ENCODE data around the gene COA1.
"Not testable (repeated sequence)": the region's sequence is repeated elsewhere in the genome, so short reads cannot be mapped to it uniquely, and the experiment has no call there.

The COA1 gene

DNA sequence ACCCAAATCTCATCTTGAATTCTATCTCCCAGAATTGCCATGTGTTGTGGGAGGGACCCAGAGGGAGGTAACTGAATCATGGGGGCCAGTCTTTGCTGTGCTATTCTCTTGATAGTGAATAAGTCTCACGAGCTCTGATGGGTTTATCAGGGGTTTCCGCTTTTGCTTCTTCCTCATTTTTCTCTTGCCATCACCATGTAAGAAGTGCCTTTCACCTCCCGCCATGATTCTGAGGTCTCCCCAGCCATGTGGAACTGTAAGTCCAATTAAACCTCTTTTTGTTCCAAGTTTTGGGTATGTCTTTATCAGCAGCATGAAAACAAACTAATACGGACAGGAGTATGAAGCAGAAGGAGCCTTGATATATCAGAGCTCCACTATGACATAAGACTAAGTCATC lies 41.5 kb downstream of the COA1 start:
- not testable (repeated sequence) for DNase-seq

DNA sequence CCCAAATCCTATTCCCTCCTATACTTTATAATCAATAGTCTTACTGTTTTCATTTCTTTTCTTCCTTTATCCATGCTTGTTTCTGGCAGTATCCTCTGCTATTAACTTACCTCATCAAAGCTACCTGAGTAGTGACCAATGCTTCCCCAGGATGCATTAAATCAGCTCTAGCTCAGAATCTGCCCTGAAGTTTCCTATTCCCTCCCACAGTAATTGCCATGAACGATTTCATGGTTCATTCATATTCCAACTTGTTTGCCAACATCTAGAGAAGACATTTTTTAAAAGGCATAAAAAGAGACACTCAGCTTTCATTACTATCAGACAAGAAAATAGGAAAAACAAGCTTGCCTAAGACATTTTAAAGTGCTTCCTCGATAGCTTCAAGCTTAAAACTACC lies 42.3 kb downstream of the COA1 start:
- no peak for DNase-seq

DNA sequence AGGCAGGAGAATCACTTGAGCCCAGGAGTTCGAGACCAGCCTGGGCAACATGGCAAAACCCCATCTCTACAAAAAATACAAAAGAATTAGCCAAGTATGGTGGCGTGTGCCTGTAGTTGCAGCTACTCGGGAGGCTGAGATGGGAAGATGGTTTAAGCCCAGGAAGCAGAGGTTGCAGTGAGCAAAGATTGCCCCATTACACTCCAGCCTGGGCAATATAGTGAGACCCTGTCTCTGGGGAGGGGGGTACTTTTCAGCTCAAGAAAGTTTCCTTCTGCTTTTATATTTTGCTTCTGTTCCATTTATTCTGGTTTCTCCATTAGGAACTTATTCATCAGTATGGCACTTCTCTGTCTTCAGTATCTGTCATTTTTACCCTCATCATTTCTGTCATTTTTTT lies 48.6 kb downstream of the COA1 start:
- no peak for DNase-seq

DNA sequence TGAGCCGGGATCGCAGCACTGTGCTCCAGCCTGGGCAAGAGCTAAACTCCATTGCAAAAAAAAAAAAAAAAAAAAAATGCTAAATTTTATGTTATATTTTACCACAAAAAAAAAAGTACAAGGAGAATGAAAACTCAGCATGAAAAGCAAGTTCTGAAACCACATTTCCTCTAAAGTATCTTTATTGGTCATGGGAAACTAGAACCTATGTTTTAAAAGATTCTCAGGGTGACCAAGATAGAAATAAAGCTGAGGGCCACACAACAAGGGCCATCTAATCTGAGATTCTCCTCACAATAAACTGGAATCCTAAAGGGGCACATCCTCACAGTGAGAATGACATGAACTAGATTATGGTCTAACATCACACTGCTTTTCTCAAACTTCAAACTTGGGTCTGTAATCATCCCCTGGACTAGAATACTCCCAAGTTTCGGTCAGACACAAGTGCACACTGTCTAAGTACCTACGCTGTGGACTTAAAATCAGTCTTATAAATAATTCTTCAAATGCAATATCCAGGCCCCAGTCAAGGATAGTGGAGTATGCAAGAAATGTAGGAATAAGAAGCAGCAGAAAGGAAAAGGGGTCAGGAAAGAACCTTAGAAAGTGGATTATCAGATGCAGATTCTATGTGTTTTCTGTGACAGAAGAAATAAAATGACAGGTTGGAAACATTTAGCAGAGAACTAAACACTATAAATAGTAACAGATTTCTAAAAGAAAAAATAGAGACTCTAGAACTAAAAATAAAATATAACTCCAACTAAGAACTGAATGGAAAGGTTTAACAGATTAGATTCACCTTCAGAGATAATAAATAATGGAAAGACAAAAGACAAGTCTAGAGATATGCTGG lies 49.9 kb downstream of the COA1 start:
- DNase-seq = no peak

DNA sequence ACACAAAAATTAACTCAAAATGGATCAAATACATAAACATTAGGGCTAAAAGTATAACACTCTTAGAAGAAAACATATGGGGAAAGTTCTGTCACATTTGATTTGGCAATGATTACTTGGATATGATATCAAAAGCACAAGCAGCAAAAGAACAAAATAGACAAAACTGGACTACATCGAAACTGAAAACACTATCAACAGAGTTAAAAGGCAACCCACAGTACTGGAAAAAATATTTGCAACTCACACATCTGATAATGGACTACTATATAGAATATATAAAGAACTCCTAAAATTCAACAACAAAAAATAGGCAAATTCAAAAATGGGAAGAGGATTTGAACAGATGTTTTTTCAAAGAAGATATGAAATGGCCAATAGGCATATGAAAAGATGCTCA lies 51.0 kb downstream of the COA1 start:
- DNase-seq = no peak

DNA sequence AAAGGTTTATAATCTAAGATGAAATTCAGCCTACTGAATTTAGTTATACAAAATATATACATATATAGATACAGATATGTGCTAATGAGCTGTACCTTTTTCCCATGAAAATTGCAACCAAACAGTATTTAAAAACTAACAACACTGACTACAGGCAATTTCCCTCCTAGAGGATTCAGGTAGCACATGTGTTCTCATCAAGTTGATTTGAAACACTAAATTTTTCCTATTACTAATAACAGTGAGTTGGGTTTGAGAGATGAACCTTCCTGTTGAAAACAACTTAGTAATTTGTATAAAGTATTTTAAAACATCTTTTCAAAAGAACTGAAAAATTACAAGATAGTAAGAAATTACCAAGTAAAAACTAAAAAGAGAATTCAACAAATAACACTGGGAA lies 51.5 kb downstream of the COA1 start:
- DNase-seq = no peak

DNA sequence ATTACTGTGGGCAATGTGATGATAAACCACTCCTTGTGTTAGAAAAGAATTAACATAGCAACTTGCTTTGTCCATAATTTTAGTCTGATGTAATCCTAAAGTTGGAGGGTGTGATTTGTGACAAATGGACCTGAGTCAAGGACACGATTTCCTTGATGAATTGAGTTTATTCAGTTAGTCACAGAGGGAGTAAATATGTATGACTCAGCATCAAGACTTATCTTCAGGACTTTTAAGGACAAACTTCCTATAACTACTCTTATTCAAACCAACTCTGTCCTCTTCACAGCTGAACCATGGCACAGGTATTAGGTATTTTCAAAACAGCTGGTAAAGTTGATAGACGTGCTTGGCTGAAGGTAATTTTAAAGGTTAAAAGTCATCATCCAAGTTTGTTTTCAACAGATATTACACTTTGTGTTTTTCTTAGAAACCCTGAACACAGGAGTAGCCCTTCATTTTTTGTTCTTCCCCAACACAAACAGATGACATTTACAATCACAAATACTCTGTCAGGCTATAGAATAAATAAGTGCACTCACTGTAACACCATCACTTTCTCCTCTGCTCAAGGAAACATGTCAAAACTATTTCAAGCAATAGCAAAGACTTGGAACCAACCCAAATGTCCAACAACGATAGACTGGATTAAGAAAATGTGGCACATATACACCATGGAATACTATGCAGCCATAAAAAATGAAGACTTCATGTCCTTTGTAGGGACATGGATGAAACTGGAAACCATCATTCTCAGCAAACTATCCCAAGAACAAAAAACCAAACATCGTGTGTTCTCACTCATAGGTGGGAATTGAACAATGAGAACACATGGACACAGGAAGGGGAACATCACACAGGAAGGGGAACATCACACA lies 54.5 kb downstream of the COA1 start:
- no peak for DNase-seq

DNA sequence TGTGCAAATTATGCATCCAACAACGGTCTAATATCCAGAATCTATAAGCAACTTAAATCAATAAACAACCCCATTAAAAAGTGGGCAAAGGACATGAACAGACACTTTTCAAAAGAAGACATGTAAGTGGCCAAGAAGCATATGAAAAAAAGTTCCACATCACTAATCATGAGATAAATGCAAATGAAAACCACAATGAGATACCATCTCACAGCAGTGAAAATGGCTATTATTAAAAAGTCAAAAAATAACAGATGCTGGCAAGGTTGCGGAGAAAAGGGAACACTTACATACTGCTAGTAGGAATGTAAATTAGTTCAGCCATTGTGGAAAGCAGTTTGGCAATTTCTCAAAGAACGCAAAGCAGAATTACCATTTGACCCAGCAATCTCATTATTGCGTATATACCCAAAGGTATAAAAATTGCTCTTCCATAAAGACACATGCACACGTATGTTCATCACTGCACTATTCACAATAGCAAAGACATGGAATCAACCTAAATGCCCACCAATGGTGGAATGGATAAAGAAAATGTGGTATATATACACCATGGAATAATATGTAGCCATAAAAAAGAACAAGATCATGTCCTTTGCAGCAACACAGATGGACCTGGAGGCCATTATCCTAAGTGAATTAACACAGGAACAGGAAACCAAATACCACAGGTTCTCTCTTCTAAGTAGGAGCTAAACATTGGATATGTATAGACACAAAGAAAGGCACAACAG lies 55.9 kb downstream of the COA1 start:
- not testable (repeated sequence) for DNase-seq

DNA sequence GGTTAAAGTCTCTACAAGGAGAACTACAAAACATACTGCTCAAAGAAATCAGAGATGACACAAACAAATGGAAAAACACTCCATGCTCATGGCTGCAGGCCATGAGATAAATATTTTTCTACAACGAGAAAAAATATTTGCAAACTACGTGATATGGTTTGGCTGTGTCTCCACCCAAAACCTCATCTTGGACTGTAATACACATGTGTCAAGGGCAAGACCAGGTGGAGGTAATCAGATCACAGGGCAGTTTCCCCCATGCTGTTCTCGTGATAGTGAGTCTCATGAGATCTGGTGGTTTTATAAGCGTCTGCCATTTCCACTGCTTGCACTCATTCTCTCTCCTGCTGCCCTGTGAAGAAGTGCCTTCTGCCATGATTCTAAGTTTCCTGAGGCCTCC lies 57.8 kb downstream of the COA1 start:
- no peak for DNase-seq

DNA sequence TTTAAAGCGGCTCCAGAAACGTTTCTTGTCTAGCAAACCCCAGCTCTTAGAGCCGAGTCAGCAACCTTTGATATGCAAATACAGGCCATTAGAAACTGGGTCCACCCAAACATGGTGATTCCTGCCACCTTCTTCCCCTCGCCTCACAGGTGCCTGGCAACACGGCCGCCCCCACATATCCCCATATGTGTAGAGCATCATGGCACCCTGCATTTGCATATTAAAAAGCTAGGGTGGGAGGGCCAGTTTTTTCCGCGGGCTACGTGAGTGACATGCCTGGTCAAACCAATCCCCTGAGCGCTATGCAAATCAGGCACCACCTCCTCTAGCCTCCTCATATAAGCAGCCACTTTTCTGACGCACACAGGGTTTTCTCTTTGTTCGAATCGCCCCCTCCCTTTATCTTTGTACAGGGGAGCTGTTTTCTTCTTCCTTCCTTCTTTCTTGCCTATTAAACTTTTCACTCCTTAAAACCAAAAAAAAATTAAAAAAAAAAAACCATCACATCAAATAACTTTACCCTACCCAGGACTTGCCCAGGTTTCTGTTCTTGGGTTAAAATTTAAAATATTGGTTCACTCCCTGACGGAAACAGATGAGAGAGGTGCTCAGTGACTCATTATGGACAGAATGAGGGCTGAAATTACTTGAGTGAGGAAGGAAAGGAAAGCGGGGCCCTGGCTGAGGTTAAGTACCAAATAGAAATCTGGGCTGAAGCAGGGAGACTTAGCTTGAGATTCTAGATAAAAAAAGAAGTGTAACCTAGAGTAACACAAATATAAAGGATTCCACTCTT lies 59.8 kb downstream of the COA1 start:
- no peak for DNase-seq

DNA sequence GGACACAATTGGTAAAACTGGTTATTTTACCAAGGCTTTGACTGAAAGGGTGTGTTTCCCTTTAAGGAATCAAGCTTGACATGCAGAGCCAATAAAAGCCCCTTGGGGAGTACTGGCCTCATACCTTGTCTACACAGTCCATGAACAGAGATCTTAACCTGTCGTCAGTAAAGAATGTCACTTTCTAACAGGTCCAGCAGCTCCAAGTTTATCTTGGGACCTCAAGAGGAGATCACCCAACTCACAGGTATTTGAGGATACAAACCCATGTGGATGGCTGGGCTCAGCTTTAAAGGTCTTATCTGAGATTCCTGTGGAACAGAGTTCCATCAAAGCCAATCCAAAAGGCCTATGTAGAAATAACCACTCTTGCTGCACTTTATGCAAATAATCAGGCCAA lies 61.3 kb downstream of the COA1 start:
- no peak for DNase-seq

DNA sequence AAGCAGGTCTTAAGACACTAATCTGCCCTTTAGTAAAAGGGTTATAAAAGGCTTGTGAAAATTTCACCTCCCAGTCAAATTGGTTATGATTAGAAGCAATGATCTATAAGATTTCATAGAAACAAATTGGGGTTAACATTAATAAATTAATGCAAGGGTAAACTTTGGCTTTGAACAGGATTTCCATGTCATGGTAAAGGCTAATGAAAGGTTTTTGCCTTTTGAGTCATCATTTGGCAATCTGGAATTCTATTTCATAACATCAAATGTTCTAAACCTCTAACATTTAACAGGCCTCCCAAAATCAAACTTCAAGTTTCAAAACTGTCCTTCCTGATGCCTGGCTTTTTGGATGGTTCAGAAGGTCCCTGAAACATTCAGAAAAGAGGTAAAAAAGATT lies 62.4 kb downstream of the COA1 start:
- no peak for DNase-seq

DNA sequence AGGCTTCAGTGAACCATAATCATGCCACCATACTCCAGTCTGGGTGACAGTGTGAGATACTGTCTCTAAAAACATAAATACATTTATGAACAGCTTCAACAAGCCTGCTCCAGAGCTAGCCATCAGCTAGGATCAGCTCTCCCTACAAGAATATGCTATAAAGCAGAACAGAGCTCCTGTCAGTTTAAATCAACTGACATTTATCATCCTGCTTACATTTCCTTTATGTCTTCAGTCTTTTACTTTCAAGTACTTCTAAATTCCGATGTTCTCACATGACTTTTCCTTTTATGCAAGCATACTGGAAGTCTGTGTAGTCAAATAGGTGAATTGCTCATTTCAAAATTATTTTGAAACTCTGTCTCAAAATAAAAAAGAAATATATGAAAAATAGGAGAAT lies 64.6 kb downstream of the COA1 start:
- no peak for DNase-seq

DNA sequence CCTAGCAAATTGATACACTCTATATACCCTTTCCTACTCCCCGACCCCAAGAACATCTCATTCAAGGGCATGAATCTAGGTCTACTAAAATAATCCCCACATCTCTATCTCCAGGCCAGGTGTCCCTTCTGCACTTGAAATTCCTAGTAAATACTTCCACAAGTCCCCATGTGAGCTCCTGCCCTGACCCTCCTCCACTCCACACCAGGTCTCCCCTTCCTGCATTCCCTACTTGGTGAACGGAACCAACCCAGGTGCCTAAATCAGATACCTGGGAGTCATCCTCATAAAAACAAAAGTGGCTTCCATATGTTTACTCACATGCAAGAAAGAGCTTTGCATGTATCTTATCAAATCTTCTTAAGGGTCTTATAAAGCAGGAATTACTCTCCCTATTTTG lies 69.2 kb downstream of the COA1 start:
- no peak for DNase-seq

DNA sequence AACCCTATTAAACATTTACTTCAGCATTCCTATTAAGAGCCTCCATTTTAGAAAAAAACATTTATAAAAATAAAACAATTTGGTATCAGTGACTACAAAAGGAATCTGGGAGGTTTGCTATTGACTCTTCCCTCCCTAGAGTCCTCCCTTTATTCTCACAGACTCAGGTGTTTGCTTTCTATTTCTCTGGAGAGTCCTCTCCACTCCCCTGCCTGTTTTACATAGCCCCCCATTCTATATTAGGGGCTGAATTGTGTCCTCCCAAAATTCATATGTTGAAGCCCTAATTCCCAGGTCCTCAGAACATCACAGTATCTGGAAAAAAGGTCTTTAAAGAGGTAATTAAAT lies 69.8 kb downstream of the COA1 start:
- no peak for DNase-seq

DNA sequence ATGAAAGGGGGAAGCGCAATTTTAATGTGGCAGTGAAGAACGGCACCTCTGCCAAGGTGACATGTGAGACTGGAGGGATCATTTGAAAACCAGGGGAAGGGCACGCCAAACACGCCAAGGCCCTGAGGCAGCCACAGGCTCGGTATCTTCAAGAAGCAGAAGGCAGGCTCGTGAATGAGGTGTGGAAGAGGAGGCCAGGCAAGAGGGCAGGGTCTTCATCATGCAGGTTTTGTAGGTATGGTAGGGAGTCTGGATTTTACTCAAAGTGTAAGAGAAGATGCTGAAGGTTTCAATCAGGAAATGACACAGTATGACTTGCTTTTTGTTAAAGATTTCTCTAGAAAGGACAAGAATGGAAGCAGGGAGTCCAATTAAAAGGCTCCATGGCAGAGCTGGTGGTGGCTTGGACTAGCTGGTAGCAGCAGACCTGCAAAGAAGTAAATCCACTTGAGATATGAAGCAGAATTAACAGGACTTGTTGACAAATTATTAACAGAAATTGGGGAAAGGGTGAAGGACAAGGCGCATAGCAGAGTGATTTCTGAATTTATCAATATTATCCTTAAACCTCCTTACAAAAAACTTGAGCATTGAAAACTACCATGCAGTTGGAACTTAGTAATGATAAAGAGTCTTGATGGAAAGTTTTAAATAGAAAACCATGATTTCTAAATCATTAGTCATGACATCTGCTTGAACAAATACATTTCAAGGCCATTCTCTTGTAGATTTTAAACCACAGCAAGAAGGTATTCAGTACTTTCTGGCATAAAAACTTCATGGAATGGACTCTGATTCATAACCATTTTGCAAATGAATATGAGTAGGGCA lies 70.4 kb downstream of the COA1 start:
- DNase-seq = no peak

DNA sequence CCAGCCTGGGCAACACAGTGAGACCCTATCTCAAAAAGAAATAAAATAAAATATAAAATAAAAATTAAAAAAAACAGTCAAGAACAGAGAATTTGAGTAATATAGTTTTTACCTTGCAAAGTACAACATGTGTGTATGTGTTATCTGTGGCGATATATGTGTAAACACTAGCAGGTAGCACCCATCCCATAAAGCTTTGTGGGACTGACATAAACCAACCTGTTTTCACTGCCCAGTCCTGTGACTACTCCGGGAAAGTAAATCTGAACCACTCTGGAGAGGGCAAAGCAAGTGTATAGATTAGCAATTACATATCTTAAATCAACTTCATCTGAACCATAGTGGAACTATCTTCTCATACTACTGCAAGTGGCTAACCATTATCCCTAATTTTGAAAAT lies 72.3 kb downstream of the COA1 start:
- DNase-seq = no peak

DNA sequence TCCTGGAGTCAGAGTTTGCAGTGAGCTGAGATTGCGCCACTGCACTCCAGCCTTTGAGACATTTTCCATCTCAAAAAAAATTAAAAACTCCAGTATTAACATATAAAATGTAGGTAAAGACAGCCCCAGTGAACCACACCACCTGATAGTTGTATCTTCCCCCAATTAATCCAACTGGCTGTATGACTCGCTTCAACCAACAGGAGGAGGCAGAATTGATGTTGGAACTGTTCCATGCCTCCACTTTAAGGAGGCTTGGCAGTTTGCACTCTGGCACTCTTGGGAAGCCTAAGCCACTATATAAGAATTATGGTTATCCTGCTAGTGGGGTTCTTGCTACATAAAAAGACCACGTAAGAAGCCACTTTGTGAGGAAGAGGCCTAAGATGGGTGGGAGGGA lies 73.7 kb downstream of the COA1 start:
- no peak for DNase-seq

DNA sequence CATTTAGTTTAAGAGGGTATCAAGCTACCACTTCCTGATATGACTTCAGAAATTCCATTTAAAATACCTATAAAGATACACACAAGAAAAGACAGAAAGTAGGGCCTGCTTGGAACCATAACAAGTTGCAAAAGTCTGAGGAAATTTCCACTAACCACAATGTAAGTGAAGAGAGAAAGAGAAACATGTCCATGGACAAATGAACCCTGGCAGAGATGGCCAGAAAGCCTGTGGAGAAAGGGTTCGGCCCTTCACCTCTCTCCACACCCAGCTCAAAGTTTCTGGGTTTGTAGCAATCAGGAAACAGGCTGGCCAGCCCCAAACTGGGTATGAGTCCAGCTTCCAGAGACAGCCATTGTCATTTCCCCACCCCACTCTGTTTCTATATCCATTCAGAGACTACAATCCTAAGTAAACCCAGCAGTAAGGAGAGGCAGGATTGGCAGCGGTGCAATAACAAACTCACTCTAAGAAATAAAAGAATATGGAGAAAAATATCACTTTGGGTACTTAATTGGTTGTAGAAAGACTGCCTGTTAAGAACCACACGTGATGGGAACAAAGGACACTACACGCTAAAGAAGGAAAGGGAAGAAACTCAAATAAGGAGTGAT lies 75.3 kb downstream of the COA1 start:
- DNase-seq = no peak

DNA sequence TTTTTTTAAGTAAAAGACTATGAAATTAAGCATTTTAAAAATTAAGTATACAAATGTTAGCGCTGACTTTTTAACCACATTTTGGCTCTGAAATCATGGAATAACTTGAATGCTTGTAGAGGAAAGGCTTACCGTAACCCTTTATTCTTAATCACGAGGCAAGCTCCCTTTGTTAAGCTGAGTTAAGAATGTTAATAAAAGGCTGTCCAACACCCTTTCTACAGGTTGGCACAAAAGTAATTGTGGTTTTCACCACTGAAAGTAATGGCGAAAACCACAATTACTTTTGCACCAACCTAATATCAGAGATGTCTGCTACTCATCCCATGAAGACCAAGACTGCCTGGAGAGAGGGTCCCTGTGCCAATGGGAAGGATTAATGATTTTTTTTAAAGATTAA lies 75.9 kb downstream of the COA1 start:
- DNase-seq = no peak

DNA sequence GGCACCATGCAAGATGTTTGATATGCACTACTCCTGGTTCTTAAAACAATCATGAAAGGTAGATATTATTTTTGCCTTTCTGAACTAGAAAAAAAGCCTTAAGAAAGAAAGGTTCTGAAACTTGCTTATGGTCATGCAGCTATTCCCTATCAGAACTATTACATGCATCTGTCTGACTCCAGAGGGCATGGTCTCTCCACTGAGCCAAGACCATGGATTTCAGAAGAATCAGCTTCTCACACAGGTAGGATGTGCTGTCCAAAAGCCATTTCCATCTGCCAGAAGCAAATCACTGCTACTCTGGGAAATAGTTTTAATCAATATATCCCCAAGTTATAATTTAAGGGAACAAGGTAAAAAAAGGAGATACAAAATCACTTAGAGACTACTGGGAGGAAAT lies 77.0 kb downstream of the COA1 start:
- no peak for DNase-seq

Measured in inflammatory macrophage (primary cell).